Endothelial cell of umbilical vein (primary cell): Measurements from ENCODE around the gene PPM1N.

ENCODE experiments used
- CTCF ChIP-seq, 2 donors: IDR thresholded peaks; 1 replicate in 1 of 2; 2 replicates in 1 of 2; pipeline ENCODE4 v1.5.1; 2011; ENCODE audit warnings: low read length in 2 of 2, mild to moderate bottlenecking in 2 of 2, moderate library complexity in 2 of 2, control low read depth in 1 of 2, inconsistent platforms in 1 of 2, low read depth in 1 of 2; ENCODE audit not compliant: insufficient read depth in 1 of 2; ENCODE audit errors: extremely low read depth in 1 of 2
- EZH2 ChIP-seq: IDR thresholded peaks from 2 replicates; pipeline ENCODE4 v1.6.1; 2012; ENCODE audit warnings: borderline replicate concordance, low read depth, mild to moderate bottlenecking, moderate library complexity, low read length, inconsistent platforms; ENCODE audit not compliant: severe bottlenecking
- JUN ChIP-seq: IDR thresholded peaks from 2 replicates; pipeline ENCODE4 v1.6.1; 2011; ENCODE audit warnings: borderline replicate concordance, low read depth; ENCODE audit not compliant: insufficient read length, insufficient read depth
- MAX ChIP-seq: IDR thresholded peaks from 2 replicates; pipeline ENCODE4 v1.6.1; 2011; ENCODE audit not compliant: insufficient read depth, insufficient read length
- POLR2A ChIP-seq: IDR thresholded peaks from 2 replicates; pipeline ENCODE4 v1.6.1; 2012; ENCODE audit warnings: low read depth, mild to moderate bottlenecking, control low read depth, low read length
- POLR2AphosphoS5 ChIP-seq: IDR thresholded peaks from 2 replicates; pipeline ENCODE4 v1.6.1; 2012; ENCODE audit warnings: low read depth, mild to moderate bottlenecking, control low read depth, low read length, moderate library complexity; ENCODE audit not compliant: insufficient read depth

DNA sequence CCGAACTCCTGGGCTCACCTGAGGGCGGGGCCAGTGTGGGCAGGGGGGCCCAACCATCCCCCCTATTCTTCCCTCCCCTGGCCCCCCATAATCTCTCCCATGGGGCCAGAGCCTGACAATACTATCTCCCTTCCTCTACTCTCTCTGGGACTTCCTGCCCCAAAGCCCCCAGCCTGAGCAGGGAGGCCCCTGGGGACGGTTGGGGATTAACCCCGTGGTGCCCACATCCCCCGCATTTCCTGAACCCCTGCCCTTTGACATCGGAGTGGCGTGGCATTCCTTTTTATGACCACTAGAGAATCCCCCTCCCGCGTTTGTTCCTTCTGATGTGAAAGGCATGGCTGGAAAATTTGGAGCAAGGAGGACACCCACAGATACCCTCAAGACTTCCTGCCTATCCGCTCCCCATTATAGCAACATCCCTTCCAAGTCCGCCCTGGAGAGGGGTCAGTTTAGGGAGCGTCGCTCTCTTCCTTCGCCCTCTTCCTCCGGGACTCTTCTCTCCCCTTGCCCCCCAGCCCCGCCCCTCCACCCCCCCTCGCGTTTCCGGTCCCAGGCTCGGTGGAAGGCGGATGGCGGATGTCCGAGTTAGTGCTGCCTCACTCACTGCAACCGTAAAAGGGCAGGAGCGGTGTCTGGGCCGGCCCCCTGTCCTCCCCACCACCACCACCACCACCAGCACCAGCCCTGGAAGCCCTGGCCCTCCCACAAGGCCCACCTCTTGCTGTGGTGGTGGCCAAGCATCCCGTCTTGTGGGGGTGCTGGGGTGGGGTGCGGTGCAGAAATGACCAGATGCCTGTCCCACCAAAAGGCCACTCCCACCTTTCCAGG, 10.8 kb downstream of the PPM1N start:
- TF ChIP-seq CTCF (IDR thresholded peaks at IDR 0.05; ENCODE audit: extremely low read depth in 1 of 2, insufficient read depth in 1 of 2, low read depth in 1 of 2, low read length in 2 of 2) (no peak), POLR2A (peak; percentile 15), POLR2AphosphoS5 (peak; percentile 52), JUN (no peak), EZH2 (no peak), MAX (no peak)
